ENCODE data around the gene CHRDL1. TPM values are rescaled to one million over a fixed set of nuclear protein-coding genes. Genes with fewer than 3 reads are reported as not detected.

CHRDL1 gene
- total and polyA plus RNA-seq, 2 of the 13 experiments (the other 11 are each of a cell fraction or from before 2014, with no cell fraction given): not detected

- no peak for TF ChIP-seq UBTF (CRISPR knock-in tag; IDR thresholded peaks at IDR 0.05)
- no peak for TF ChIP-seq SP5 (CRISPR knock-in tag; IDR thresholded peaks at IDR 0.05; ENCODE audit: borderline replicate concordance, low read depth)
These were observed 45.0 kb downstream of the CHRDL1 start (continued) for GRCh38 chrX:110750526-110751189.

- ChIA-PET POLR2A (no interaction called here), CTCF (ENCODE audit: low intra/inter-chr PET ratio, low total read pairs) (no interaction called here)
- ATAC-seq (no peak), DNase-seq (ENCODE audit: low spot score) (no peak), FAIRE-seq (peak; percentile 4)
- Histone ChIP-seq H3K27ac (ENCODE audit: extremely low read length, insufficient read depth, low read length) (no peak overlapping the region), H3K9me3 (ENCODE audit: low read length) (no peaks in the 10 kb centered on the region), H3K9ac (ENCODE audit: insufficient read depth, low read depth, low read length) (no peak overlapping the region), H3K4me1 (ENCODE audit: insufficient read depth, low read length) (no peaks in the 10 kb centered on the region), H3K79me2 (ENCODE audit: insufficient read depth, low read length) (no peaks in the 10 kb centered on the region), H3K27me3 (ENCODE audit: control insufficient read depth in 1 of 2, insufficient read depth in 2 of 2, low read length in 2 of 2) (peaks cover 0 to 4% of the 10 kb centered on the region in 2 experiments; a peak in 1 of 5 replicates), H2AFZ (ENCODE audit: low read length) (no peak overlapping the region), H3K36me3 (replicated peaks in 1 of 2; ENCODE audit: control insufficient read depth in 1 of 2, insufficient read depth in 2 of 2, low read length in 2 of 2) (no peaks in the 10 kb centered on the region), H3K4me3 (replicated peaks in 1 of 3; ENCODE audit: insufficient read depth in 1 of 3, low read depth in 2 of 3, low read length in 3 of 3) (no peak overlapping the region), H4K20me1 (ENCODE audit: insufficient read depth, low read length) (no peaks in the 10 kb centered on the region), H3K4me2 (ENCODE audit: low read depth, low read length) (no peak overlapping the region)
- WGBS (ENCODE audit: low lambda C conversion rate): 0% methylated on average over 2 of the region's 3 CpGs
- intact Hi-C loops (cut with micrococcal nuclease; ENCODE audit: unreplicated experiment) (no loop called here), in situ Hi-C loops (cut with HindIII; ENCODE audit: extremely low pct_ligation_motif_present, low pct_unique_long_range_greater_than_20kb) (no loop called here)
- TF ChIP-seq MIER3 (CRISPR knock-in tag; IDR thresholded peaks at IDR 0.05; ENCODE audit: borderline replicate concordance): no peak
- no peak for TF ChIP-seq ZNF460 (CRISPR knock-in tag; IDR thresholded peaks at IDR 0.05; ENCODE audit: borderline replicate concordance)
- no peak for TF ChIP-seq ZNF543 (CRISPR knock-in tag; IDR thresholded peaks at IDR 0.05)
- TF ChIP-seq ZNF414 (CRISPR knock-in tag; IDR thresholded peaks at IDR 0.05): no peak
- no peak for TF ChIP-seq IKZF4 (CRISPR knock-in tag; IDR thresholded peaks at IDR 0.05; ENCODE audit: borderline replicate concordance, low read depth, not compliant biosample characterization)
- TF ChIP-seq ZNF512B (CRISPR knock-in tag; IDR thresholded peaks at IDR 0.05; ENCODE audit: borderline replicate concordance): no peak
- BruUV-seq (replicated peaks): no TSS peak
These were observed 47.3 kb downstream of the CHRDL1 start for GRCh38 chrX:110748256-110748806.
